Amygdala (tissue), 56 donors: Measurements from ENCODE around the gene GCNT3.

Experiments
- DNase-seq, 56 donors: peaks; one replicate each; lab custom pipeline; 2025; lab: John Stamatoyannopoulos, UW

GCNT3 gene

GRCh38 chr15:59611276-59612260 is at the start of gene GCNT3:
Gene GCNT3, plus strand, starts transcription at chr15:59611783. Its CDS starts 6,456 bp downstream, at chr15:59618239.
- no peak for DNase-seq

- DNase-seq = no peak
These were observed 49.0 kb upstream of the GCNT3 start for GRCh38 chr15:59562448-59563186.

GRCh38 chr15:59565299-59565698 is 46.3 kb upstream of the GCNT3 start:
- no peak for DNase-seq

GRCh38 chr15:59567324-59567723 is 44.3 kb upstream of the GCNT3 start:
- DNase-seq = no peak

- DNase-seq = no peak
These were observed 42.1 kb upstream of the GCNT3 start for GRCh38 chr15:59569477-59569876.

GRCh38 chr15:59570315-59570714 is 41.3 kb upstream of the GCNT3 start:
- DNase-seq = no peak

GRCh38 chr15:59571606-59572005 is 40.0 kb upstream of the GCNT3 start:
- no peak for DNase-seq

- no peak for DNase-seq
These were observed 28.5 kb upstream of the GCNT3 start for GRCh38 chr15:59583088-59583487.

- DNase-seq = no peak
These were observed 24.3 kb upstream of the GCNT3 start for GRCh38 chr15:59587085-59587826.

- no peak for DNase-seq
These were observed 21.6 kb upstream of the GCNT3 start for GRCh38 chr15:59590027-59590426.

GRCh38 chr15:59591356-59591755 is 20.2 kb upstream of the GCNT3 start:
- no peak for DNase-seq

GRCh38 chr15:59594493-59594942 is 17.1 kb upstream of the GCNT3 start:
- DNase-seq = no peak

- no peak for DNase-seq
These were observed 16.6 kb upstream of the GCNT3 start for GRCh38 chr15:59594991-59595390.

- no peak for DNase-seq
These were observed 16.1 kb upstream of the GCNT3 start for GRCh38 chr15:59595434-59595915.

GRCh38 chr15:59596640-59597039 is 14.9 kb upstream of the GCNT3 start:
- DNase-seq = no peak

- no peak for DNase-seq
These were observed 13.1 kb upstream of the GCNT3 start for GRCh38 chr15:59598461-59598860.

- no peak for DNase-seq
These were observed 5.6 kb upstream of the GCNT3 start for GRCh38 chr15:59605994-59606393.

- DNase-seq = no peak
These were observed 1.6 kb upstream of the GCNT3 start for GRCh38 chr15:59609730-59610712.

- DNase-seq = no peak
These were observed 2.6 kb downstream of the GCNT3 start for GRCh38 chr15:59614153-59614552.
